Sigmoid colon (tissue), 7 donors: ENCODE data around the gene EMC8. TPM values are rescaled to one million over a fixed set of nuclear protein-coding genes. Genes with fewer than 3 reads are reported as not detected.

Source experiments
- DNase-seq: peaks from one replicate; pipeline ENCODE4 v3.0.0-alpha.2; 2019
- H3K27ac ChIP-seq, 4 donors: fragments of 200-600 bp; sonication (generic); one replicate each; pipeline ENCODE4 v1.5.1; 2016 to 2019; ENCODE audit warnings: mild to moderate bottlenecking in 1 of 4
- H3K27me3 ChIP-seq, 3 donors: fragments of 200-600 bp; sonication (generic); one replicate each; pipeline ENCODE4 v1.5.1; 2019; ENCODE audit warnings: mild to moderate bottlenecking in 1 of 3
- H3K36me3 ChIP-seq, 4 donors: fragments of 200-600 bp; sonication (generic); one replicate each; pipeline ENCODE4 v1.5.1; 2016 to 2019
- H3K4me1 ChIP-seq, 4 donors: fragments of 200-600 bp; sonication (generic); one replicate each; pipeline ENCODE4 v1.5.1; 2017 to 2019
- H3K4me3 ChIP-seq, 4 donors: fragments of 200-600 bp; sonication (generic); one replicate each; pipeline ENCODE4 v1.5.1; 2017 to 2019; ENCODE audit warnings: mild to moderate bottlenecking in 2 of 4, moderate library complexity in 1 of 4
- H3K9me3 ChIP-seq, 4 donors: fragments of 200-600 bp in 3 of 4; sonication (generic) in 3 of 4; one replicate each; pipeline versions ENCODE4 v1.5.1 to v1.6.1; 2013 to 2019
- EP300 ChIP-seq, 4 donors: sonication (generic); formaldehyde crosslinking; IDR thresholded peaks; one replicate each; pipeline ENCODE4 v1.6.1; 2017; ENCODE audit warnings: antibody characterized with exemption in 4 of 4
- POLR2A ChIP-seq, 2 donors: fragments of 450-650 bp; IDR thresholded peaks; one replicate each; pipeline ENCODE4 v1.6.1; 2016; ENCODE audit warnings: antibody characterized with exemption in 2 of 2, mild to moderate bottlenecking in 2 of 2, moderate library complexity in 2 of 2
- POLR2AphosphoS5 ChIP-seq, 4 donors: sonication (generic); formaldehyde crosslinking; IDR thresholded peaks; one replicate each; pipeline ENCODE4 v1.6.1; 2017; ENCODE audit warnings: antibody characterized with exemption in 4 of 4
- WGBS, 2 donors: extraction: QIAGEN DNeasy Blood & Tissue Kit; methylation state at CpG; one replicate each; pipeline ENCODE4 v1.1.7; 2013; 5-methylcytosine and 5-hydroxymethylcytosine counted together
- intact Hi-C: fragments of 100-400 bp; cut with DNase I; formaldehyde crosslinking; loops from one replicate; pipeline ENCODE4 v1.15.1; 2023
- polyA plus RNA-seq, 3 donors: library from polyadenylated mRNA; stranded (reverse); fragments of 200-250 nt; gene quantifications; one replicate each; pipeline ENCODE4 v1.2.3, GENCODE V29; 2013
- total RNA-seq, 4 donors: library from RNA; depleted of rRNA; stranded (reverse); fragments of >200 nt; gene quantifications; one replicate each; pipeline ENCODE4 v1.1.0, GENCODE V29; 2016
- TF ChIP-seq, protein P1 (sequence below), 4 experiments: fragments of 450-650 bp in 3 of 4; fragments of 200-600 bp in 1 of 4; IDR thresholded peaks; one replicate each; pipeline ENCODE4 v1.5.1; 2016 to 2019; ENCODE audit warnings: antibody characterized with exemption in 4 of 4, mild to moderate bottlenecking in 3 of 4, moderate library complexity in 2 of 4
- donor health status: healthy with polysubstance abuse.
- donor health status: Bipolar disorder and iron deficiency.
- donor health status: healthy.

EMC8 gene
- total and polyA plus RNA-seq, 7 donors: 13.8 to 38.8 (median 23.7) TPM

- Histone ChIP-seq H3K27me3 (peaks cover 5 to 50% (median 7%) of the 10 kb centered on the region in 3 donors), H3K36me3 (no peaks in the 10 kb centered on the region), H3K4me3 (no peak overlapping the region), H3K4me1 (peaks cover 0 to 22% (median 16%) of the 10 kb centered on the region in 4 donors), H3K27ac (no peak overlapping the region), H3K9me3 (no peaks in the 10 kb centered on the region)
- TF ChIP-seq EP300 (IDR thresholded peaks at IDR 0.05) (no peak), POLR2AphosphoS5 (IDR thresholded peaks at IDR 0.05) (no peak), POLR2A (IDR thresholded peaks at IDR 0.05) (no peak)
- TF ChIP-seq, protein P1, sequence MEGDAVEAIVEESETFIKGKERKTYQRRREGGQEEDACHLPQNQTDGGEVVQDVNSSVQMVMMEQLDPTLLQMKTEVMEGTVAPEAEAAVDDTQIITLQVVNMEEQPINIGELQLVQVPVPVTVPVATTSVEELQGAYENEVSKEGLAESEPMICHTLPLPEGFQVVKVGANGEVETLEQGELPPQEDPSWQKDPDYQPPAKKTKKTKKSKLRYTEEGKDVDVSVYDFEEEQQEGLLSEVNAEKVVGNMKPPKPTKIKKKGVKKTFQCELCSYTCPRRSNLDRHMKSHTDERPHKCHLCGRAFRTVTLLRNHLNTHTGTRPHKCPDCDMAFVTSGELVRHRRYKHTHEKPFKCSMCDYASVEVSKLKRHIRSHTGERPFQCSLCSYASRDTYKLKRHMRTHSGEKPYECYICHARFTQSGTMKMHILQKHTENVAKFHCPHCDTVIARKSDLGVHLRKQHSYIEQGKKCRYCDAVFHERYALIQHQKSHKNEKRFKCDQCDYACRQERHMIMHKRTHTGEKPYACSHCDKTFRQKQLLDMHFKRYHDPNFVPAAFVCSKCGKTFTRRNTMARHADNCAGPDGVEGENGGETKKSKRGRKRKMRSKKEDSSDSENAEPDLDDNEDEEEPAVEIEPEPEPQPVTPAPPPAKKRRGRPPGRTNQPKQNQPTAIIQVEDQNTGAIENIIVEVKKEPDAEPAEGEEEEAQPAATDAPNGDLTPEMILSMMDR (IDR thresholded peaks at IDR 0.05): no peak
- 73 to 78% methylated on average over 22 of the region's 22 CpGs for WGBS, 2 donors
- intact Hi-C loops: no loop called here
- no peak for DNase-seq
Measured at GRCh38 chr16:85833219-85833920, 34.0 kb upstream of the EMC8 start.

- H3K27ac ChIP-seq: no peak overlapping the region
- H3K4me3 ChIP-seq: no peak overlapping the region
- no peaks in the 10 kb centered on the region for H3K9me3 ChIP-seq
- TF ChIP-seq, protein P1 (IDR thresholded peaks at IDR 0.05): no peak
- no peak for TF ChIP-seq POLR2A (IDR thresholded peaks at IDR 0.05)
- intact Hi-C loops: no loop called here
- H3K36me3 ChIP-seq: no peaks in the 10 kb centered on the region
- 75 to 81% methylated on average over 21 of the region's 21 CpGs for WGBS, 2 donors
- peaks cover 4 to 43% (median 5%) of the 10 kb centered on the region in 3 donors for H3K27me3 ChIP-seq
- H3K4me1 ChIP-seq: peaks cover 0 to 28% (median 23%) of the 10 kb centered on the region in 4 donors
- no peak for DNase-seq
Measured at GRCh38 chr16:85832570-85833218, 33.4 kb upstream of the EMC8 start.

DNA sequence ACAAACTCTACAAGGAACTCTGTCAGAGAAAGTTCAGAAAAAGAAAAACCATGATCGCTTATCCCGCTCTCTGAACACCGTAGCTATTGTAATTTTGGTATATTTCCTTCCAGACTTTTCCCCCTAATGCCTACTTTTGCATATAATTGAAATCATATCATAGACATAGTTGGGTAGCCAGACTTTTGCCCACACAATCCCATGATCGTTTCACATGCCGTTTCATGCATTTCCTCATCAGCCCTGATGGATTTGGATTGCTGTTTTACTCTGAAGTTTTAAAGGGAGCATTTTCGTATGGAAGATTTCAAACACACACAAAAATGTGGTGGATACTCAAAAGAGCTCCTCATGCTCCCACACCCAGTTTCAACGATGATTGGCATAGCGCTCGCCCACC, 31.5 kb upstream of the EMC8 start:
- intact Hi-C loops: no loop called here
- Histone ChIP-seq H3K27me3 (peaks cover 0 to 24% (median 0%) of the 10 kb centered on the region in 3 donors), H3K4me3 (no peak overlapping the region), H3K9me3 (no peaks in the 10 kb centered on the region), H3K4me1 (peaks cover 0 to 18% (median 13%) of the 10 kb centered on the region in 4 donors), H3K36me3 (no peaks in the 10 kb centered on the region), H3K27ac (no peak overlapping the region)
- DNase-seq: no peak
- TF ChIP-seq POLR2A (IDR thresholded peaks at IDR 0.05) (no peak), EP300 (IDR thresholded peaks at IDR 0.05) (no peak), POLR2AphosphoS5 (IDR thresholded peaks at IDR 0.05) (no peak)
- 81% methylated on average over 9 of the region's 9 CpGs for WGBS, 2 donors

DNA sequence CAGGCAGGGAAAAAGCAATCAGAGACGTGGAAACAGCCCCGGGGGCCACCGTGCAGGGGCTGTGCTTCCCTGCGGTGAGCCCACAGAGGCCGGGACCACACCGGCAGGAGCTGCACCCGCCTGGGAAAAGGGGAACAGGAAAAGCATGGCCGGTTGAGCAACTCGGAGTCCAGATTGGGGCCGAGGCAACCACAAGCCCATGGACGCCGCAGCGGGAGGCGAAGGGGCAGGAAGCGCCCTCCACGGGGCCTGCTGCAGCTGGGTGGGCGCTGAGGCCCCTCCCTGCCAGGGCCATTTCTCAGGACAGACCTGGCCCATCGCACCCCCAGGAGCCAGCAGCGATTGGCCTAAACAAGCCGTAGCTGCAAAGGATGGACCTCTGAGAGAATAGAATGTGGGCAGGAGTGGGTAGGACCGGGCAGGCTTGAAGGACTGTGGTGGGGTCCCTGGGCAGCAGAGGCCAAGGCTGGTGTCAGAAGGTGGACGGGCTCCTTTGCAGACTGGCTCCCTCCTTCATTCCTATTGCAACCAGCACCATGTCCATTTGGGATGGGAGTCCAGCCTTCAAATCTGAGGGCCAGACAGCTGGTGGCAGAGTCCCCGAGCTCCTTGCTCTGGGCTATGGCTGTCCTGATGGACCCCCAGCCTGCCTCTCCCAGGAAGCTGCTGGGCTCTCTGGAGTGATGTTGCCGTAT, 30.6 kb upstream of the EMC8 start:
- Histone ChIP-seq H3K27me3 (peaks cover 0 to 15% (median 0%) of the 10 kb centered on the region in 3 donors), H3K9me3 (no peaks in the 10 kb centered on the region), H3K27ac (no peak overlapping the region), H3K4me3 (no peak overlapping the region), H3K4me1 (peaks cover 0 to 12% (median 10%) of the 10 kb centered on the region in 4 donors), H3K36me3 (no peaks in the 10 kb centered on the region)
- no peak for DNase-seq
- TF ChIP-seq, protein P1 (IDR thresholded peaks at IDR 0.05): no peak
- no peak for TF ChIP-seq POLR2AphosphoS5 (IDR thresholded peaks at IDR 0.05)
- no peak for TF ChIP-seq POLR2A (IDR thresholded peaks at IDR 0.05)
- TF ChIP-seq EP300 (IDR thresholded peaks at IDR 0.05): no peak
- intact Hi-C loops: no loop called here
- 46 to 80% methylated on average over 24 of the region's 24 CpGs for WGBS, 2 donors

DNA sequence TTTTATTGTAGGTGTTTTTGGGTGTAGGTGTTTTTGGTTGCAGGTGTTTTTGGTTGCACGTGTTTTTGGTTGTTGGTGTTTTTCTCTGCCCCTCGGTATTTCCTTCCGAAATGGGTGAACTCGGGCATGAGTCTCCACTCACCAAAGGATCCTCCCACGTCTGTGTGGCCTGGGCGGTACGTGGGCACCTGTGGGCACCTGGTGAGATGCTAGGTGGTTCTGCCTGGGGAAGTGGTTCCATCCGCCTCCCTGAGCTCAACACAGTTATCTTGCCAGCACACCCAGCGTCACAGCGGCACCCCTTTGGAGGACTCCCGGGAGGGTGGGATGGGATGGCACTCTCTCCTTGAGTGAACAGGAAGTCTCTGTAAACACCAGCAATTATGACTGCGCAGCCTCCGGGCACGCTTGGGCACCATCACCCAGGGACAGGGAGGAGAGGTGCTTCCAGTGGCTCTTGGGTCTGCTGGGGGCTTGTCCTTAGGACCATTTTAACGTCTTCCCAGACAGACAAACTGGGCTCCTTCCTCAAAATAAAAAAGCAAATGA, 29.9 kb upstream of the EMC8 start:
- H3K27me3 ChIP-seq: peaks cover 0 to 13% (median 0%) of the 10 kb centered on the region in 3 donors
- 58 to 85% methylated on average over 15 of the region's 15 CpGs for WGBS, 2 donors
- intact Hi-C loops: no loop called here
- no peaks in the 10 kb centered on the region for H3K36me3 ChIP-seq
- peaks cover 0 to 12% (median 10%) of the 10 kb centered on the region in 4 donors for H3K4me1 ChIP-seq
- no peak for DNase-seq
- H3K9me3 ChIP-seq: no peaks in the 10 kb centered on the region
- no peak overlapping the region for H3K27ac ChIP-seq
- no peak overlapping the region for H3K4me3 ChIP-seq
- TF ChIP-seq, protein P1 (IDR thresholded peaks at IDR 0.05): no peak
- TF ChIP-seq POLR2A (IDR thresholded peaks at IDR 0.05) (no peak), EP300 (IDR thresholded peaks at IDR 0.05) (no peak), POLR2AphosphoS5 (IDR thresholded peaks at IDR 0.05) (no peak)
